Measurements from ENCODE around the gene ERVFRD-1.

Gene ERVFRD-1

GRCh38 chr6:11062715-11063114 is 48.8 kb downstream of the ERVFRD-1 start:
- Mint-ChIP-seq H3K27me3 (peaks cover 13% of the 10 kb centered on the region), H3K9me3 (no peaks in the 10 kb centered on the region), H3K36me3 (ENCODE audit: low read depth) (no peaks in the 10 kb centered on the region), H3K27ac (no peak overlapping the region), H3K4me1 (ENCODE audit: low read depth) (no peaks in the 10 kb centered on the region), H3K4me3 (no peak overlapping the region)
- no peak for DNase-seq

- Mint-ChIP-seq H3K27me3 (peaks cover 13% of the 10 kb centered on the region), H3K36me3 (ENCODE audit: low read depth) (no peaks in the 10 kb centered on the region), H3K4me3 (no peak overlapping the region), H3K9me3 (no peaks in the 10 kb centered on the region), H3K4me1 (ENCODE audit: low read depth) (no peaks in the 10 kb centered on the region), H3K27ac (no peak overlapping the region)
- no peak for DNase-seq
These were observed 49.4 kb downstream of the ERVFRD-1 start for GRCh38 chr6:11062083-11062482.

DNA sequence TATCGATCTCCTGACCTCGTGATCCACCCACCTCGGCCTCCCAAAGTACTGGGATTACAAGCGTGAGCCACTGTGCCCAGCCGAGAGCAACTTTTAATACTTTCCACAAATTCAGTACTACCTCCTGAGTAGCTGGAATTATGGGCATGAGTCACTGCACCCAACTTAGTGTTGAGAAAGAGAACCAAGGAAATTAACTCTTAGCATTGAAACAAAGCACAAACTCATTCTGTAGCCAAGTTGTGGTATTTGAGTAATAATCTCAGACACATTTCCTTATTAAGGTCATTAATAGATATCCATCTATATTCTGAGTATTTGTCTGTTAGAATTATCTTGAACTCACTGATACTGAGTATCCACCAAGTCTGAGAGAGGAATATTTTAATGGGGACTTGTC is 53.1 kb downstream of the ERVFRD-1 start:
- Mint-ChIP-seq H3K27me3 (peaks cover 12% of the 10 kb centered on the region), H3K4me3 (no peak overlapping the region), H3K4me1 (ENCODE audit: low read depth) (no peaks in the 10 kb centered on the region), H3K9me3 (no peaks in the 10 kb centered on the region), H3K27ac (no peak overlapping the region), H3K36me3 (ENCODE audit: low read depth) (no peaks in the 10 kb centered on the region)
- DNase-seq = no peak

GRCh38 chr6:11056871-11057270 is 54.7 kb downstream of the ERVFRD-1 start:
- Mint-ChIP-seq H3K36me3 (ENCODE audit: low read depth) (no peaks in the 10 kb centered on the region), H3K4me1 (ENCODE audit: low read depth) (no peaks in the 10 kb centered on the region), H3K27ac (no peak overlapping the region)

GRCh38 chr6:11055127-11055627 is 56.3 kb downstream of the ERVFRD-1 start:
- H3K27me3 Mint-ChIP-seq = peaks cover 26% of the 10 kb centered on the region
- no peaks in the 10 kb centered on the region for H3K9me3 Mint-ChIP-seq
- H3K4me1 Mint-ChIP-seq (ENCODE audit: low read depth) = no peaks in the 10 kb centered on the region
- no peak for DNase-seq
- H3K4me3 Mint-ChIP-seq = no peak overlapping the region
- H3K36me3 Mint-ChIP-seq (ENCODE audit: low read depth) = no peaks in the 10 kb centered on the region
- H3K27ac Mint-ChIP-seq = no peak overlapping the region

More at GRCh38 chr6:11056871-11057270, 54.7 kb downstream of the ERVFRD-1 start:
- no peak overlapping the region for H3K4me3 Mint-ChIP-seq
- no peaks in the 10 kb centered on the region for H3K9me3 Mint-ChIP-seq
- peaks cover 18% of the 10 kb centered on the region for H3K27me3 Mint-ChIP-seq
- no peak for DNase-seq

- H3K4me1 Mint-ChIP-seq (ENCODE audit: low read depth) = no peaks in the 10 kb centered on the region
- H3K9me3 Mint-ChIP-seq = no peaks in the 10 kb centered on the region
- peaks cover 30% of the 10 kb centered on the region for H3K27me3 Mint-ChIP-seq
- DNase-seq = no peak
- no peaks in the 10 kb centered on the region for H3K36me3 Mint-ChIP-seq (ENCODE audit: low read depth)
- no peak overlapping the region for H3K27ac Mint-ChIP-seq
- H3K4me3 Mint-ChIP-seq = no peak overlapping the region
These were observed 56.8 kb downstream of the ERVFRD-1 start for GRCh38 chr6:11054722-11055121.

GRCh38 chr6:11053307-11053706 is 58.2 kb downstream of the ERVFRD-1 start:
- no peaks in the 10 kb centered on the region for H3K4me1 Mint-ChIP-seq (ENCODE audit: low read depth)
- H3K4me3 Mint-ChIP-seq = no peak overlapping the region
- no peak overlapping the region for H3K27ac Mint-ChIP-seq
- DNase-seq = no peak
- H3K27me3 Mint-ChIP-seq = peaks cover 41% of the 10 kb centered on the region
- H3K9me3 Mint-ChIP-seq = no peaks in the 10 kb centered on the region
- no peaks in the 10 kb centered on the region for H3K36me3 Mint-ChIP-seq (ENCODE audit: low read depth)

All from activated T-cell treated with anti-CD3 and anti-CD28 coated beads, Interleukin-2, amount 50 U/mL, for 24 hours (primary cell).